Thoracic aorta (tissue), 2 donors: ENCODE measurements around the gene THOC5. TPM values are rescaled to one million over a fixed set of nuclear protein-coding genes. Genes with fewer than 3 reads are reported as not detected.

ENCODE experiments used
- ATAC-seq: fragments of 150-250 bp; one replicate; pipeline ENCODE4 v1.8.0; 2017; ENCODE audit warnings: low read depth; ENCODE audit not compliant: insufficient number of reproducible peaks, low FRiP score
- DNase-seq: peaks from one replicate; pipeline ENCODE4 v3.0.0-alpha.2; 2020; ENCODE audit warnings: low spot score
- H3K27ac ChIP-seq, 2 donors: fragments of 200-600 bp; sonication (generic); 1 replicate in 1 of 2; 2 replicates in 1 of 2; pipeline ENCODE4 v1.5.1; 2016; ENCODE audit warnings: mild to moderate bottlenecking in 2 of 2, moderate library complexity in 2 of 2
- H3K27me3 ChIP-seq: fragments of 200-600 bp; sonication (generic); replicated peaks from 2 replicates; pipeline ENCODE4 v1.6.0; 2016; ENCODE audit warnings: mild to moderate bottlenecking; ENCODE audit not compliant: insufficient read depth
- H3K36me3 ChIP-seq: fragments of 200-600 bp; sonication (generic); one replicate; pipeline ENCODE4 v1.5.1; 2016
- H3K4me1 ChIP-seq, 2 donors: fragments of 200-600 bp; sonication (generic); 1 replicate in 1 of 2; 2 replicates in 1 of 2; pipeline versions ENCODE4 v1.5.1 to v1.6.0; 2016; ENCODE audit warnings: low read depth in 2 of 2, mild to moderate bottlenecking in 1 of 2; ENCODE audit not compliant: control insufficient read depth in 1 of 2
- H3K4me3 ChIP-seq: fragments of 200-600 bp; sonication (generic); 2 replicates; pipeline ENCODE4 v1.5.1; 2016; ENCODE audit warnings: mild to moderate bottlenecking
- H3K9me3 ChIP-seq: fragments of 200-600 bp; sonication (generic); 2 replicates; pipeline ENCODE4 v1.5.1; 2016
- total RNA-seq, 2 donors: library from RNA; depleted of rRNA; stranded (reverse); fragments of >200 nt; gene quantifications; one replicate each; pipeline versions ENCODE4 v1.1.0 to v1.2.3, GENCODE V29; 2016
- TF ChIP-seq, protein P1 (sequence below): fragments of 200-600 bp; sonication (generic); IDR thresholded peaks from one replicate; pipeline ENCODE4 v1.5.1; 2019; ENCODE audit warnings: antibody characterized with exemption

The THOC5 gene
- total RNA-seq, 2 donors from 2014 or later = 39.8 to 104 TPM

DNA sequence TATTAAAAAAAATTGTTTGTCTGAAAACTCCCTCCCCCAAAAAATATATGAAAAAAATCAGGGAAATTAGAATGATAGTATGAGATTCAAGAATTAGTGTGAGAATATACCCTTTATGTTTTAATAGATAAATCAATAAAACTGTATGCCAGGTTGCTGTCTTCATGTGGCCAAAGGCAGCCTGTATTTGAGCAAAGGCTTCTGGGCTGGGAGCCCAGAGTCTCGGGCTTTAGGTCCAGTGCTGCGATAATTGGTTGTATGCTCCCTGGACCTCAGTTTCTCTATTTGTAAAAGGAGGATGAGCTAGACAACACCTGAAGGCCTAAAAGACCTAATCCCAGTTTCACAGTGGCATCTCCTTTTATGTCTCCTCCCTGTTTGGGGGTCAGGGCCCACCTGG lies 29.8 kb downstream of the THOC5 start:
- Histone ChIP-seq H3K4me1 (no peaks in the 10 kb centered on the region), H3K9me3 (no peaks in the 10 kb centered on the region), H3K27me3 (no peaks in the 10 kb centered on the region), H3K36me3 (peaks cover 69% of the 10 kb centered on the region), H3K4me3 (no peak overlapping the region), H3K27ac (no peak overlapping the region)
- ATAC-seq (no peak), DNase-seq (no peak)
- TF ChIP-seq, protein P1, sequence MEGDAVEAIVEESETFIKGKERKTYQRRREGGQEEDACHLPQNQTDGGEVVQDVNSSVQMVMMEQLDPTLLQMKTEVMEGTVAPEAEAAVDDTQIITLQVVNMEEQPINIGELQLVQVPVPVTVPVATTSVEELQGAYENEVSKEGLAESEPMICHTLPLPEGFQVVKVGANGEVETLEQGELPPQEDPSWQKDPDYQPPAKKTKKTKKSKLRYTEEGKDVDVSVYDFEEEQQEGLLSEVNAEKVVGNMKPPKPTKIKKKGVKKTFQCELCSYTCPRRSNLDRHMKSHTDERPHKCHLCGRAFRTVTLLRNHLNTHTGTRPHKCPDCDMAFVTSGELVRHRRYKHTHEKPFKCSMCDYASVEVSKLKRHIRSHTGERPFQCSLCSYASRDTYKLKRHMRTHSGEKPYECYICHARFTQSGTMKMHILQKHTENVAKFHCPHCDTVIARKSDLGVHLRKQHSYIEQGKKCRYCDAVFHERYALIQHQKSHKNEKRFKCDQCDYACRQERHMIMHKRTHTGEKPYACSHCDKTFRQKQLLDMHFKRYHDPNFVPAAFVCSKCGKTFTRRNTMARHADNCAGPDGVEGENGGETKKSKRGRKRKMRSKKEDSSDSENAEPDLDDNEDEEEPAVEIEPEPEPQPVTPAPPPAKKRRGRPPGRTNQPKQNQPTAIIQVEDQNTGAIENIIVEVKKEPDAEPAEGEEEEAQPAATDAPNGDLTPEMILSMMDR = no peak

DNA sequence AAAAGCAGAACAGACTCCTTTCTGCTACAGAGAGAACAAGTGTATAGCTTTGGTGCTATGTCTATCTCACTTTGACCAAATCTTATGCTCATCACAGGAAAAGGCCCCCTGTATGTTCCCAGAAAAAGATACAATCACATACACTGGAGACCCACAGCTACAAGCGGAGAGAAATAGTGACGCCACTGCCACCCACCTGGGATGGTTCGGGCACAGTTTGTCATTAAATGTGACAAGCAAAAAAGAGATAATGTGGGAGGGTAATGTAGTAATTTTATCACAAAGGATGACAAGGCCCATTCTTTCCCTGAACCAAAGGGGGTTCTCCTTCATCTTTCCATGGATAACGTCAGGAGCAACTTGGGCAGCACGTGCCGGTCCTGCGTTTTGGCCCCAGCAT lies 32.0 kb downstream of the THOC5 start:
- Histone ChIP-seq H3K9me3 (no peaks in the 10 kb centered on the region), H3K36me3 (peaks cover 69% of the 10 kb centered on the region), H3K27me3 (no peaks in the 10 kb centered on the region), H3K4me3 (no peak overlapping the region), H3K4me1 (no peaks in the 10 kb centered on the region), H3K27ac (no peak overlapping the region)
- ATAC-seq = no peak
- TF ChIP-seq, protein P1 = no peak
- no peak for DNase-seq

- H3K4me1 ChIP-seq = no peaks in the 10 kb centered on the region
- H3K36me3 ChIP-seq = peaks cover 70% of the 10 kb centered on the region
- H3K9me3 ChIP-seq = no peaks in the 10 kb centered on the region
- no peaks in the 10 kb centered on the region for H3K27me3 ChIP-seq
- no peak for DNase-seq
- TF ChIP-seq, protein P1 = no peak
- H3K27ac ChIP-seq = no peak overlapping the region
- no peak for ATAC-seq
- H3K4me3 ChIP-seq = no peak overlapping the region
Observed at GRCh38 chr22:29520851-29521250, 32.7 kb downstream of the THOC5 start.

GRCh38 chr22:29519996-29520395 lies 33.6 kb downstream of the THOC5 start:
- Histone ChIP-seq H3K4me1 (no peaks in the 10 kb centered on the region), H3K36me3 (peaks cover 66% of the 10 kb centered on the region), H3K4me3 (no peak overlapping the region), H3K9me3 (no peaks in the 10 kb centered on the region), H3K27me3 (no peaks in the 10 kb centered on the region), H3K27ac (no peak overlapping the region)
- no peak for DNase-seq
- ATAC-seq = no peak
- TF ChIP-seq, protein P1 = no peak

GRCh38 chr22:29518427-29518826 lies 35.1 kb downstream of the THOC5 start:
- peaks cover 57% of the 10 kb centered on the region for H3K36me3 ChIP-seq
- H3K27ac ChIP-seq = no peak overlapping the region

More at GRCh38 chr22:29518427-29518826, 35.1 kb downstream of the THOC5 start:
- Histone ChIP-seq H3K4me3 (no peak overlapping the region), H3K27me3 (no peaks in the 10 kb centered on the region), H3K4me1 (no peaks in the 10 kb centered on the region), H3K9me3 (no peaks in the 10 kb centered on the region)
- TF ChIP-seq, protein P1 = no peak
- ATAC-seq = no peak
- no peak for DNase-seq
